AG04450 (cell line): ENCODE measurements around the gene MACROD2. TPM values are rescaled to one million over a fixed set of nuclear protein-coding genes. Genes with fewer than 3 reads are reported as not detected.

Experiments
- CTCF ChIA-PET: fragments of 300-600, 350-600 bp; formaldehyde crosslinking; extraction: SDS; loops from one replicate; lab custom pipeline; 2022; ENCODE audit warnings: antibody characterized with exemption, inconsistent platforms; lab: Charles Lee
- POLR2A ChIA-PET: fragments of 350-600 bp; formaldehyde crosslinking; extraction: SDS; loops from one replicate; lab custom pipeline; 2021; ENCODE audit warnings: antibody characterized with exemption, inconsistent platforms; lab: Yijun Ruan, JAX
- DNase-seq: peaks from one replicate; pipeline ENCODE4 v3.0.0-alpha.2; 2011; ENCODE audit warnings: low read depth, low spot score
- H3K27ac ChIP-seq: one replicate; pipeline ENCODE4 v1.5.1; 2012; ENCODE audit warnings: low read depth, low read length, control low read depth
- H3K27me3 ChIP-seq: one replicate; pipeline ENCODE4 v1.6.0; 2012; ENCODE audit warnings: low read length; ENCODE audit not compliant: control insufficient read depth, insufficient read depth
- H3K4me3 ChIP-seq: 2 replicates; pipeline ENCODE4 v1.5.1; 2011; ENCODE audit warnings: mild to moderate bottlenecking, low read depth, low read length, control low read depth
- H3K9me3 ChIP-seq: 2 replicates; pipeline ENCODE4 v1.5.1; 2012; ENCODE audit warnings: low read length; ENCODE audit not compliant: control insufficient read depth, insufficient read depth
- polyA plus RNA-seq: library from polyadenylated mRNA; depleted of rRNA; stranded (reverse); fragments of >200 nt; gene quantifications from 2 replicates; pipeline ENCODE4 v1.2.3, GENCODE V29; 2011
- TF ChIP-seq, protein P1 (sequence below): IDR thresholded peaks from 2 replicates; pipeline ENCODE4 v1.5.1; 2011; ENCODE audit warnings: low read depth, low read length, control low read depth, inconsistent platforms

Gene MACROD2
- polyA plus RNA-seq, 1 experiment, result 0.02 TPM

DNA sequence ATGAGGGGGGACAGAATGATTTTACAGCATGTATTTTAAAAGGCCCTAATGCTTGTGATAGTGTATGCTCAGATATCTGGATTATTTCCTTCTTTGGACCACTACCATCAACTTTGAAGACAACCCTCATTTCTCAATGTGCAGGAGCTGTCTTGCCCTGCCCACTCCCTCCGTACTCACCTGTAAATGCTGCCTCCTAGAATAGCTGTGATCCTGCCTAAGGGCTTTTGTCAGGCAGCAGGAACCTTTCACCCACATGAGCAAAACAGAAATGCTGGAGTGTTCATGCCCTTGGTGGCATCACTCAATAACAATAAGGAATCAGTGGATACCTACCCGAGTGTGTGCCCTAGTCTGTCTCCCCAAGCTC is 1065.7 kb downstream of the MACROD2 start:
- H3K27me3 ChIP-seq, result no peaks in the 10 kb centered on the region
- no peak for DNase-seq
- H3K27ac ChIP-seq, result no peak overlapping the region
- ChIA-PET CTCF (no interaction called here), POLR2A (no interaction called here)
- TF ChIP-seq, protein P1, sequence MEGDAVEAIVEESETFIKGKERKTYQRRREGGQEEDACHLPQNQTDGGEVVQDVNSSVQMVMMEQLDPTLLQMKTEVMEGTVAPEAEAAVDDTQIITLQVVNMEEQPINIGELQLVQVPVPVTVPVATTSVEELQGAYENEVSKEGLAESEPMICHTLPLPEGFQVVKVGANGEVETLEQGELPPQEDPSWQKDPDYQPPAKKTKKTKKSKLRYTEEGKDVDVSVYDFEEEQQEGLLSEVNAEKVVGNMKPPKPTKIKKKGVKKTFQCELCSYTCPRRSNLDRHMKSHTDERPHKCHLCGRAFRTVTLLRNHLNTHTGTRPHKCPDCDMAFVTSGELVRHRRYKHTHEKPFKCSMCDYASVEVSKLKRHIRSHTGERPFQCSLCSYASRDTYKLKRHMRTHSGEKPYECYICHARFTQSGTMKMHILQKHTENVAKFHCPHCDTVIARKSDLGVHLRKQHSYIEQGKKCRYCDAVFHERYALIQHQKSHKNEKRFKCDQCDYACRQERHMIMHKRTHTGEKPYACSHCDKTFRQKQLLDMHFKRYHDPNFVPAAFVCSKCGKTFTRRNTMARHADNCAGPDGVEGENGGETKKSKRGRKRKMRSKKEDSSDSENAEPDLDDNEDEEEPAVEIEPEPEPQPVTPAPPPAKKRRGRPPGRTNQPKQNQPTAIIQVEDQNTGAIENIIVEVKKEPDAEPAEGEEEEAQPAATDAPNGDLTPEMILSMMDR, result no peak
- no peaks in the 10 kb centered on the region for H3K9me3 ChIP-seq
- no peak overlapping the region for H3K4me3 ChIP-seq

DNA sequence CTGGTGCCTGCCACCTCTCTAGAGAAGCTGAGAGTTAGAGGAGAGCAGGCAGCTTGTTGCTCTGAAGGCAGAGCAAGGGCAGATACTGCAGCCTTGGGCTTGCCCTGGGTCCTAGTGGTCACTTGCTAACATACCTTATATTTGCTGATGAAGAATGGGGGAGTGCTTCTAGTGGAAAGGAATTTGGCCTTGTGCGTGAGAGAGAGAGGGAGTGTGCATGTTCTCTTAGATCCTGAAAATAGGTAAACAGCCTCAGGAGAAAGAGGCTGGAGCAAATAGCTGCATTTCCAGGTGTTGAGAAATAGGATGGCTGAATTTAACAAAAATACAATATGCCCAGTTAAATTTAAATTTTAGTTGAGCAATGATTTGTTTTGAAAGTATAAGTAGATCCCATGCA is 1066.6 kb downstream of the MACROD2 start:
- CTCF ChIA-PET, result no interaction called here
- no peak overlapping the region for H3K4me3 ChIP-seq
- no peaks in the 10 kb centered on the region for H3K27me3 ChIP-seq
- H3K27ac ChIP-seq, result no peak overlapping the region
- no peak for DNase-seq
- TF ChIP-seq, protein P1, result no peak
- H3K9me3 ChIP-seq, result no peaks in the 10 kb centered on the region
- POLR2A ChIA-PET, result no interaction called here

DNA sequence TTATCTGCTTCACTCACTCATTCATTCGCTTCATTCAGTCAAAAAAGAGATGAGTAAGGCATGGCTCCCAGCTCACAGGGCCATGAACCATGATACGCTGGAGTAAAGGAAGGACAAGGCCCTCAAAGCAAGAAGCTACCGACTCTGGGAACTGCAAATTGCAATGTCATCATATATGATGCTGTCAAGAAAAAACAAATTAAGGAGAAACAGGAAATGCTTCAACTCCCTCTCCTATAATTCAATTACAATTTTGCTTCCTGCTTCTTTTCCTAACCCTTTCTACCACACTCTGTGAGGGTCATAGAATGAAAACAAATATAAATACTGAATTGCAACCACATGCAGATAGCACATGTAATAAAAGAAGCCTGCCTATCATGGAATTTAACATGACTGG is 1067.8 kb downstream of the MACROD2 start:
- no peak for DNase-seq
- no peaks in the 10 kb centered on the region for H3K9me3 ChIP-seq
- no peak overlapping the region for H3K27ac ChIP-seq
- ChIA-PET CTCF (no interaction called here), POLR2A (interaction anchor here (0.5 kb wide), 1 partner anchor 233 kb away, joined by 3 read pairs; no protein-coding TSS in a partner anchor)
- TF ChIP-seq, protein P1, result no peak
- no peak overlapping the region for H3K4me3 ChIP-seq
- no peaks in the 10 kb centered on the region for H3K27me3 ChIP-seq

DNA sequence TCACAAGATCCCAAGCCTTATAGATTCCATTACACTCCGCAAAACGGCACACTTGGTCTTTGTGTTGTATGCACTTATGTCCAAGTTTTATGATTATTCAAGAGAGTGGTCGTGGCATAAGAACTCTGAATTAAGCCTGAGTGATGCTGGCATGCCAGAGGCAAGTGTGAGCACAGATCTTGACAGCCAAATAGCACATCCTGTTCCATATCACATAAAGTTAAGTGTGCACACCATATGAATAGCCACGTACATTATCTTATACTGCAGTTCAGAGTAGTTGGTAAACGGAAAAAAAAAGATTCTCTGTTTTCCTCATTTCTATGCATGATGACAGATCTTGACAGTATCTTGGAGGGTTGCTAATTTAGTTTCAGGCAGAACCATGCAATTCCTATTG is 1069.4 kb downstream of the MACROD2 start:
- TF ChIP-seq, protein P1, result no peak
- ChIA-PET POLR2A (no interaction called here), CTCF (no interaction called here)
- Histone ChIP-seq H3K9me3 (no peaks in the 10 kb centered on the region), H3K27ac (no peak overlapping the region), H3K27me3 (no peaks in the 10 kb centered on the region), H3K4me3 (no peak overlapping the region)
- DNase-seq, result no peak

DNA sequence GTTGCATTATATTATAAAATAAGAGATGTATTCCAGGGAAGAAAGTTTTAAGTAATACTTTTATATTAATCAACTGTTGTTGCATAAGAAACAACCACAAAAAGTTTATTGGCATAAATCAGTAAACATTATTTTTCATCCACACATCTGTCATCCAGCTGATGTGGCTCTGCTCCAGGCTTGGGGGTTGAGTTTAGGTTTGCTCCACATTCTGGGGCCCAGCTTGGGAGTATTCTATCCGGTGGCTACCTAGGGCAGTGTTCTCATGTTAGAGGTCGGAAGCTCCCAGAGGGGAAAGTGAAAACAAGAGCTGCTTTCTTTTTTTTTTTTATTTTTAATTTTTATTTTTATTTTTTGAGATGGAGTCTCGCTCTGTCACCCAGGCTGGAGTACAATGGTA is 1070.5 kb downstream of the MACROD2 start:
- Histone ChIP-seq H3K9me3 (no peaks in the 10 kb centered on the region), H3K27me3 (no peaks in the 10 kb centered on the region), H3K4me3 (no peak overlapping the region), H3K27ac (no peak overlapping the region)
- DNase-seq, result no peak
- TF ChIP-seq, protein P1, result no peak
- ChIA-PET CTCF (no interaction called here), POLR2A (no interaction called here)
